Karpas-422 (cell line): ENCODE measurements around the gene BACH2. TPM values are rescaled to one million over a fixed set of nuclear protein-coding genes. Genes with fewer than 3 reads are reported as not detected.

ENCODE experiments used
- DNase-seq: peaks from one replicate; pipeline ENCODE4 v3.0.0-alpha.2; 2015
- H2AFZ ChIP-seq: fragments of 200-600 bp; sonication (generic); 2 replicates; pipeline ENCODE4 v1.6.1; 2014; ENCODE audit warnings: antibody characterized with exemption, low read length, mixed read lengths
- H3K27ac ChIP-seq: fragments of 200-600 bp; sonication (generic); 2 replicates; pipeline ENCODE4 v1.5.1; 2014; ENCODE audit warnings: mild to moderate bottlenecking, low read length, moderate library complexity
- H3K27me3 ChIP-seq: fragments of 200-600 bp; sonication (generic); 2 replicates; pipeline ENCODE4 v1.6.1; 2014; ENCODE audit warnings: low read length, mixed read lengths
- H3K36me3 ChIP-seq: fragments of 200-600 bp; sonication (generic); 2 replicates; pipeline ENCODE4 v1.6.1; 2014; ENCODE audit warnings: low read length, mixed read lengths; ENCODE audit not compliant: insufficient read depth
- H3K4me1 ChIP-seq: fragments of 200-600 bp; sonication (generic); 2 replicates; pipeline ENCODE4 v1.6.1; 2014; ENCODE audit warnings: mild to moderate bottlenecking, low read length, mixed read lengths
- H3K4me2 ChIP-seq: fragments of 200-600 bp; sonication (generic); 2 replicates; pipeline ENCODE4 v1.6.1; 2014; ENCODE audit warnings: low read length, low read depth, mild to moderate bottlenecking; ENCODE audit not compliant: poor library complexity, severe bottlenecking
- H3K4me3 ChIP-seq: fragments of 200-600 bp; sonication (generic); 2 replicates; pipeline ENCODE4 v1.5.1; 2014; ENCODE audit warnings: mild to moderate bottlenecking, antibody characterized with exemption, low read length, mixed read lengths
- H3K79me2 ChIP-seq: fragments of 200-600 bp; sonication (generic); 2 replicates; pipeline ENCODE4 v1.6.1; 2014; ENCODE audit warnings: mild to moderate bottlenecking, low read length, mixed read lengths
- H3K9ac ChIP-seq: fragments of 200-600 bp; sonication (generic); 2 replicates; pipeline ENCODE4 v1.6.0; 2014; ENCODE audit warnings: low read length
- H3K9me2 ChIP-seq: fragments of 200-600 bp; sonication (generic), shearing (Covaris generic); replicated peaks from 2 replicates; pipeline ENCODE4 v1.6.0; 2014; ENCODE audit warnings: mild to moderate bottlenecking, low read length, moderate library complexity; ENCODE audit not compliant: insufficient read depth
- H3K9me3 ChIP-seq: fragments of 300-700, 200-600 bp; sonication (generic); 2 replicates; pipeline ENCODE4 v1.6.1; 2014; ENCODE audit warnings: low read length, mixed read lengths
- H4K20me1 ChIP-seq: fragments of 200-600 bp; sonication (generic); 2 replicates; pipeline ENCODE4 v1.6.1; 2014; ENCODE audit warnings: mild to moderate bottlenecking, antibody characterized with exemption, low read length, low read depth; ENCODE audit not compliant: insufficient read depth
- total RNA-seq: library from RNA; depleted of rRNA; stranded (reverse); fragments of >200 nt; shearing (Covaris generic); gene quantifications from 2 replicates; pipeline ENCODE4 v1.2.3, GENCODE V29; 2014; ENCODE audit warnings: low replicate concordance

The BACH2 gene
- total RNA-seq, 1 experiment from 2014 or later = 3.2 TPM

GRCh38 chr6:89987830-89988229, 308.8 kb downstream of the BACH2 start:
- Histone ChIP-seq H3K4me2 (no peak overlapping the region), H4K20me1 (no peaks in the 10 kb centered on the region), H2AFZ (no peak overlapping the region), H3K79me2 (no peaks in the 10 kb centered on the region), H3K9me3 (no peaks in the 10 kb centered on the region), H3K27me3 (no peaks in the 10 kb centered on the region), H3K27ac (no peak overlapping the region), H3K9ac (no peak overlapping the region), H3K36me3 (no peaks in the 10 kb centered on the region), H3K4me1 (no peaks in the 10 kb centered on the region), H3K9me2 (no peaks in the 10 kb centered on the region), H3K4me3 (no peak overlapping the region)
- DNase-seq = no peak

GRCh38 chr6:89987140-89987539, 309.5 kb downstream of the BACH2 start:
- no peaks in the 10 kb centered on the region for H3K36me3 ChIP-seq
- no peak overlapping the region for H3K4me2 ChIP-seq
- no peaks in the 10 kb centered on the region for H3K79me2 ChIP-seq
- H3K9ac ChIP-seq = no peak overlapping the region
- no peaks in the 10 kb centered on the region for H3K9me2 ChIP-seq
- H3K27me3 ChIP-seq = no peaks in the 10 kb centered on the region
- no peak overlapping the region for H3K27ac ChIP-seq
- H3K4me1 ChIP-seq = no peaks in the 10 kb centered on the region
- DNase-seq = no peak
- no peak overlapping the region for H3K4me3 ChIP-seq
- no peaks in the 10 kb centered on the region for H4K20me1 ChIP-seq
- H2AFZ ChIP-seq = no peak overlapping the region
- H3K9me3 ChIP-seq = no peaks in the 10 kb centered on the region

GRCh38 chr6:89986650-89987074, 310.0 kb downstream of the BACH2 start:
- no peaks in the 10 kb centered on the region for H3K4me1 ChIP-seq
- no peaks in the 10 kb centered on the region for H3K27me3 ChIP-seq
- H3K9ac ChIP-seq = no peak overlapping the region
- no peaks in the 10 kb centered on the region for H3K79me2 ChIP-seq
- no peak overlapping the region for H3K4me3 ChIP-seq
- H3K27ac ChIP-seq = no peak overlapping the region
- no peaks in the 10 kb centered on the region for H3K36me3 ChIP-seq
- no peaks in the 10 kb centered on the region for H3K9me2 ChIP-seq
- no peaks in the 10 kb centered on the region for H4K20me1 ChIP-seq
- no peak overlapping the region for H3K4me2 ChIP-seq
- no peak for DNase-seq
- no peaks in the 10 kb centered on the region for H3K9me3 ChIP-seq
- no peak overlapping the region for H2AFZ ChIP-seq

- H3K4me2 ChIP-seq = no peak overlapping the region
- H2AFZ ChIP-seq = no peak overlapping the region
- no peaks in the 10 kb centered on the region for H3K27me3 ChIP-seq
- H3K9me3 ChIP-seq = no peaks in the 10 kb centered on the region
- no peaks in the 10 kb centered on the region for H4K20me1 ChIP-seq
- H3K4me1 ChIP-seq = no peaks in the 10 kb centered on the region
- H3K36me3 ChIP-seq = no peaks in the 10 kb centered on the region
- H3K4me3 ChIP-seq = no peak overlapping the region
- H3K9ac ChIP-seq = no peak overlapping the region
- H3K27ac ChIP-seq = no peak overlapping the region
- H3K79me2 ChIP-seq = no peaks in the 10 kb centered on the region
- no peak for DNase-seq
- no peaks in the 10 kb centered on the region for H3K9me2 ChIP-seq
Measured at GRCh38 chr6:89985751-89986493, 310.7 kb downstream of the BACH2 start.

- H4K20me1 ChIP-seq = no peaks in the 10 kb centered on the region
Measured at GRCh38 chr6:89984926-89985750, 311.5 kb downstream of the BACH2 start.

GRCh38 chr6:89980353-89980752, 316.3 kb downstream of the BACH2 start:
- H3K4me1 ChIP-seq = no peaks in the 10 kb centered on the region
- no peak overlapping the region for H2AFZ ChIP-seq
- H3K4me3 ChIP-seq = no peak overlapping the region
- H3K9ac ChIP-seq = no peak overlapping the region
- no peak overlapping the region for H3K4me2 ChIP-seq
- no peaks in the 10 kb centered on the region for H3K27me3 ChIP-seq
- no peak overlapping the region for H3K27ac ChIP-seq
- H3K9me2 ChIP-seq = no peaks in the 10 kb centered on the region
- H3K9me3 ChIP-seq = no peaks in the 10 kb centered on the region
- no peaks in the 10 kb centered on the region for H3K36me3 ChIP-seq
- H4K20me1 ChIP-seq = no peaks in the 10 kb centered on the region
- no peaks in the 10 kb centered on the region for H3K79me2 ChIP-seq
- DNase-seq = no peak

More at GRCh38 chr6:89984926-89985750, 311.5 kb downstream of the BACH2 start:
- no peak for DNase-seq
- H3K79me2 ChIP-seq = no peaks in the 10 kb centered on the region
- no peak overlapping the region for H3K9ac ChIP-seq
- no peaks in the 10 kb centered on the region for H3K36me3 ChIP-seq
- no peak overlapping the region for H3K4me2 ChIP-seq
- no peaks in the 10 kb centered on the region for H3K4me1 ChIP-seq
- no peak overlapping the region for H2AFZ ChIP-seq
- no peaks in the 10 kb centered on the region for H3K27me3 ChIP-seq
- no peak overlapping the region for H3K4me3 ChIP-seq
- no peaks in the 10 kb centered on the region for H3K9me3 ChIP-seq
- H3K9me2 ChIP-seq = no peaks in the 10 kb centered on the region
- H3K27ac ChIP-seq = no peak overlapping the region

GRCh38 chr6:89979481-89980119, 317.0 kb downstream of the BACH2 start:
- Histone ChIP-seq H3K27ac (no peak overlapping the region), H4K20me1 (no peaks in the 10 kb centered on the region), H3K9me3 (no peaks in the 10 kb centered on the region), H3K27me3 (no peaks in the 10 kb centered on the region), H3K9me2 (no peaks in the 10 kb centered on the region), H3K4me1 (no peaks in the 10 kb centered on the region), H2AFZ (no peak overlapping the region), H3K79me2 (no peaks in the 10 kb centered on the region), H3K9ac (no peak overlapping the region), H3K4me3 (no peak overlapping the region), H3K36me3 (no peaks in the 10 kb centered on the region), H3K4me2 (no peak overlapping the region)
- DNase-seq = no peak

GRCh38 chr6:89978749-89979145, 317.9 kb downstream of the BACH2 start:
- Histone ChIP-seq H3K4me1 (no peaks in the 10 kb centered on the region), H3K27ac (no peak overlapping the region), H3K4me2 (no peak overlapping the region), H3K9ac (no peak overlapping the region), H4K20me1 (no peaks in the 10 kb centered on the region), H3K36me3 (no peaks in the 10 kb centered on the region), H3K27me3 (no peaks in the 10 kb centered on the region), H3K79me2 (no peaks in the 10 kb centered on the region), H3K9me3 (no peaks in the 10 kb centered on the region), H2AFZ (no peak overlapping the region), H3K9me2 (no peaks in the 10 kb centered on the region), H3K4me3 (no peak overlapping the region)
- DNase-seq = no peak
